OCI-LY1 (cell line): ENCODE results near the gene FUT9.

Source experiments
- H2AFZ ChIP-seq: fragments of 200-600 bp; sonication (generic), shearing (Covaris generic); 2 replicates; pipeline ENCODE4 v1.6.0; 2014; ENCODE audit warnings: antibody characterized with exemption, mild to moderate bottlenecking, low read length
- H3F3A ChIP-seq: fragments of 200-600 bp; sonication (generic), shearing (Covaris generic); 2 replicates; pipeline ENCODE4 v1.6.0; 2014; ENCODE audit warnings: mild to moderate bottlenecking, antibody characterized with exemption, low read length, moderate library complexity; ENCODE audit not compliant: insufficient read depth
- H3K27ac ChIP-seq: fragments of 200-600 bp; sonication (generic); 2 replicates; pipeline ENCODE4 v1.5.1; 2014; ENCODE audit warnings: low read length, mixed run types, mild to moderate bottlenecking, low read depth; ENCODE audit not compliant: poor library complexity, severe bottlenecking
- H3K27me3 ChIP-seq: fragments of 200-600 bp; sonication (generic); 2 replicates; pipeline ENCODE4 v1.6.0; 2014; ENCODE audit warnings: antibody characterized with exemption, mild to moderate bottlenecking, low read length, moderate library complexity; ENCODE audit not compliant: insufficient read depth
- H3K36me3 ChIP-seq: fragments of 200-600 bp; sonication (generic); 2 replicates; pipeline ENCODE4 v1.6.1; 2014; ENCODE audit warnings: mild to moderate bottlenecking, antibody characterized with exemption, low read length, moderate library complexity, mixed read lengths; ENCODE audit not compliant: insufficient read depth
- H3K4me1 ChIP-seq: fragments of 200-600 bp; sonication (generic); 2 replicates; pipeline ENCODE4 v1.5.1; 2014; ENCODE audit warnings: mild to moderate bottlenecking, low read length, moderate library complexity; ENCODE audit not compliant: insufficient read depth, severe bottlenecking
- H3K4me2 ChIP-seq: fragments of 200-600 bp; sonication (generic), shearing (Covaris generic); 2 replicates; pipeline ENCODE4 v1.6.1; 2014; ENCODE audit warnings: low read length
- H3K4me3 ChIP-seq: fragments of 200-600 bp; sonication (generic); 2 replicates; pipeline ENCODE4 v1.5.1; 2014; ENCODE audit warnings: low read length, low read depth, mild to moderate bottlenecking, mixed read lengths; ENCODE audit not compliant: poor library complexity, severe bottlenecking
- H3K79me2 ChIP-seq: fragments of 200-600 bp; shearing (Covaris generic); 2 replicates; pipeline ENCODE4 v1.6.1; 2016; ENCODE audit warnings: mixed run types, low read length, mixed read lengths; ENCODE audit not compliant: insufficient read depth
- H3K9ac ChIP-seq: fragments of 200-600 bp; sonication (generic), shearing (Covaris generic); 2 replicates; pipeline ENCODE4 v1.6.1; 2014; ENCODE audit warnings: mild to moderate bottlenecking, low read length, mixed read lengths
- H3K9me2 ChIP-seq: fragments of 200-600 bp; sonication (generic), shearing (Covaris generic); 2 replicates; pipeline ENCODE4 v1.6.1; 2014; ENCODE audit warnings: low read depth, mild to moderate bottlenecking, low read length, mixed read lengths
- H3K9me3 ChIP-seq: fragments of 200-600 bp; shearing (Covaris generic); 2 replicates; pipeline ENCODE4 v1.6.1; 2014; ENCODE audit warnings: low read length, mixed read lengths
- H4K20me1 ChIP-seq: fragments of 200-600 bp; sonication (generic), shearing (Covaris generic); 2 replicates; pipeline ENCODE4 v1.6.0; 2016; ENCODE audit warnings: mild to moderate bottlenecking, low read length; ENCODE audit not compliant: insufficient read depth
- EZH2 ChIP-seq: fragments of 200-600 bp; sonication (generic), shearing (Covaris generic); IDR thresholded peaks from 2 replicates; pipeline ENCODE4 v1.8.0; 2017; ENCODE audit warnings: borderline replicate concordance, mixed run types, mild to moderate bottlenecking, antibody characterized with exemption, low read length, moderate library complexity, mixed read lengths
- TF ChIP-seq, protein P1 (sequence below): fragments of 200-600 bp; sonication (generic), shearing (Covaris generic); IDR thresholded peaks from 2 replicates; pipeline ENCODE4 v1.5.1; 2017; ENCODE audit warnings: mild to moderate bottlenecking, antibody characterized with exemption, low read length, moderate library complexity, mixed read lengths

Gene FUT9

GRCh38 chr6:96101564-96101963 lies 85.8 kb downstream of the FUT9 start:
- Histone ChIP-seq H3K4me3 (no peak overlapping the region), H3K9ac (no peak overlapping the region), H3K9me3 (no peaks in the 10 kb centered on the region), H4K20me1 (no peaks in the 10 kb centered on the region), H3K27ac (no peak overlapping the region), H3K4me1 (no peaks in the 10 kb centered on the region), H3F3A (no peaks in the 10 kb centered on the region), H3K79me2 (no peaks in the 10 kb centered on the region), H3K9me2 (no peaks in the 10 kb centered on the region), H3K36me3 (no peaks in the 10 kb centered on the region), H2AFZ (no peak overlapping the region), H3K27me3 (no peaks in the 10 kb centered on the region), H3K4me2 (no peak overlapping the region)
- TF ChIP-seq, protein P1, sequence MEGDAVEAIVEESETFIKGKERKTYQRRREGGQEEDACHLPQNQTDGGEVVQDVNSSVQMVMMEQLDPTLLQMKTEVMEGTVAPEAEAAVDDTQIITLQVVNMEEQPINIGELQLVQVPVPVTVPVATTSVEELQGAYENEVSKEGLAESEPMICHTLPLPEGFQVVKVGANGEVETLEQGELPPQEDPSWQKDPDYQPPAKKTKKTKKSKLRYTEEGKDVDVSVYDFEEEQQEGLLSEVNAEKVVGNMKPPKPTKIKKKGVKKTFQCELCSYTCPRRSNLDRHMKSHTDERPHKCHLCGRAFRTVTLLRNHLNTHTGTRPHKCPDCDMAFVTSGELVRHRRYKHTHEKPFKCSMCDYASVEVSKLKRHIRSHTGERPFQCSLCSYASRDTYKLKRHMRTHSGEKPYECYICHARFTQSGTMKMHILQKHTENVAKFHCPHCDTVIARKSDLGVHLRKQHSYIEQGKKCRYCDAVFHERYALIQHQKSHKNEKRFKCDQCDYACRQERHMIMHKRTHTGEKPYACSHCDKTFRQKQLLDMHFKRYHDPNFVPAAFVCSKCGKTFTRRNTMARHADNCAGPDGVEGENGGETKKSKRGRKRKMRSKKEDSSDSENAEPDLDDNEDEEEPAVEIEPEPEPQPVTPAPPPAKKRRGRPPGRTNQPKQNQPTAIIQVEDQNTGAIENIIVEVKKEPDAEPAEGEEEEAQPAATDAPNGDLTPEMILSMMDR: no peak

GRCh38 chr6:96104910-96105309 lies 89.1 kb downstream of the FUT9 start:
- Histone ChIP-seq H3K9ac (no peak overlapping the region), H3K4me2 (no peak overlapping the region), H3K9me2 (no peaks in the 10 kb centered on the region), H3K79me2 (no peaks in the 10 kb centered on the region), H3K27me3 (no peaks in the 10 kb centered on the region), H3K9me3 (no peaks in the 10 kb centered on the region), H3K4me3 (no peak overlapping the region), H3K36me3 (no peaks in the 10 kb centered on the region), H3F3A (no peaks in the 10 kb centered on the region), H3K27ac (no peak overlapping the region), H3K4me1 (no peaks in the 10 kb centered on the region), H2AFZ (no peak overlapping the region), H4K20me1 (no peaks in the 10 kb centered on the region)
- TF ChIP-seq, protein P1: no peak
- TF ChIP-seq EZH2: no peak

GRCh38 chr6:96110878-96111277 lies 95.1 kb downstream of the FUT9 start:
- Histone ChIP-seq H3K9me2 (no peaks in the 10 kb centered on the region), H4K20me1 (no peaks in the 10 kb centered on the region), H3K27me3 (no peaks in the 10 kb centered on the region), H3K4me3 (no peak overlapping the region), H3K9ac (no peak overlapping the region), H3K36me3 (no peaks in the 10 kb centered on the region), H3K9me3 (no peaks in the 10 kb centered on the region), H3K27ac (no peak overlapping the region), H2AFZ (no peak overlapping the region), H3F3A (no peaks in the 10 kb centered on the region), H3K79me2 (no peaks in the 10 kb centered on the region), H3K4me2 (no peak overlapping the region), H3K4me1 (no peaks in the 10 kb centered on the region)
- TF ChIP-seq, protein P1: no peak
- TF ChIP-seq EZH2: no peak
